Panc1 (cell line): Measurements from ENCODE around the gene POLR3B.

ENCODE experiments used
- CTCF ChIP-seq: fragments of 450-650 bp; IDR thresholded peaks from 2 replicates; pipeline ENCODE4 v1.5.1; 2017; ENCODE audit warnings: mild to moderate bottlenecking
- TF ChIP-seq, protein P1 (sequence below), 2 experiments: IDR thresholded peaks; 2 replicates each; pipeline ENCODE4 v1.6.1; 2011 to 2012; ENCODE audit warnings: low read depth in 2 of 2, control low read depth in 1 of 2, low read length in 1 of 2, mild to moderate bottlenecking in 1 of 2, moderate library complexity in 1 of 2; ENCODE audit not compliant: insufficient read depth in 1 of 2

DNA sequence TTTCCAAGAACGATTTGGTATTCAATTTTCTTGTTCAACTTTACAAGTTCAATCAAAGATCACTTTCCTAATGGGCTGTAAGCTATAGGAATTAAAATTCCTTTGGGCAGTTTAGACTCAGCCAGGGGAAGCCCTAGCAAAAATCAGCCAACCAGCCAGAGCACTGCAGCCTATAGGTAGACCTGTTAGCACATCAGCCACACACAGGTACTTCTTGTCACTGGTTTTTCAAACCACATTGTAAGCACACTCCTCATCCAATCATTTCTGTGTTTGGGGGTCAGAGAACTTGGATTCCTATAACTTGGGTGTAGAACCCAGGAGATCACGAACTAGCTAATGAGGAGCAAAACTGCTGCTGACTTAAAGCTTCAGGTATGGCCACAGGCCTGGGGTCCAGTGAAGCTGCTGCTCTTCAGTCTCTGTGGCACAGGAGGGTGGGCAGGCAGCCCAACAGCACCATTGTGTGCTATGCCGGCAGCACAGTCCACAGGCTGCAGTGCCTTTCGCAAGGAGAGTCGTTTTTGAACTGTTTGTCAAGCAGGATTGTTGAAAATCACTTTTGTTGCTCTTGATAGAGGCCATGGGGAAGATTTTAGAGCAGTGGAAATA lies 137.9 kb downstream of the POLR3B start:
- no peak for TF ChIP-seq CTCF
- TF ChIP-seq, protein P1, sequence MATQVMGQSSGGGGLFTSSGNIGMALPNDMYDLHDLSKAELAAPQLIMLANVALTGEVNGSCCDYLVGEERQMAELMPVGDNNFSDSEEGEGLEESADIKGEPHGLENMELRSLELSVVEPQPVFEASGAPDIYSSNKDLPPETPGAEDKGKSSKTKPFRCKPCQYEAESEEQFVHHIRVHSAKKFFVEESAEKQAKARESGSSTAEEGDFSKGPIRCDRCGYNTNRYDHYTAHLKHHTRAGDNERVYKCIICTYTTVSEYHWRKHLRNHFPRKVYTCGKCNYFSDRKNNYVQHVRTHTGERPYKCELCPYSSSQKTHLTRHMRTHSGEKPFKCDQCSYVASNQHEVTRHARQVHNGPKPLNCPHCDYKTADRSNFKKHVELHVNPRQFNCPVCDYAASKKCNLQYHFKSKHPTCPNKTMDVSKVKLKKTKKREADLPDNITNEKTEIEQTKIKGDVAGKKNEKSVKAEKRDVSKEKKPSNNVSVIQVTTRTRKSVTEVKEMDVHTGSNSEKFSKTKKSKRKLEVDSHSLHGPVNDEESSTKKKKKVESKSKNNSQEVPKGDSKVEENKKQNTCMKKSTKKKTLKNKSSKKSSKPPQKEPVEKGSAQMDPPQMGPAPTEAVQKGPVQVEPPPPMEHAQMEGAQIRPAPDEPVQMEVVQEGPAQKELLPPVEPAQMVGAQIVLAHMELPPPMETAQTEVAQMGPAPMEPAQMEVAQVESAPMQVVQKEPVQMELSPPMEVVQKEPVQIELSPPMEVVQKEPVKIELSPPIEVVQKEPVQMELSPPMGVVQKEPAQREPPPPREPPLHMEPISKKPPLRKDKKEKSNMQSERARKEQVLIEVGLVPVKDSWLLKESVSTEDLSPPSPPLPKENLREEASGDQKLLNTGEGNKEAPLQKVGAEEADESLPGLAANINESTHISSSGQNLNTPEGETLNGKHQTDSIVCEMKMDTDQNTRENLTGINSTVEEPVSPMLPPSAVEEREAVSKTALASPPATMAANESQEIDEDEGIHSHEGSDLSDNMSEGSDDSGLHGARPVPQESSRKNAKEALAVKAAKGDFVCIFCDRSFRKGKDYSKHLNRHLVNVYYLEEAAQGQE (IDR thresholded peaks at IDR 0.05; ENCODE audit: insufficient read depth in 1 of 2, low read depth in 2 of 2, low read length in 1 of 2): no peak
